Panc1 (cell line): ENCODE data around the gene USH2A.

Source experiments
- CTCF ChIP-seq: fragments of 450-650 bp; IDR thresholded peaks from 2 replicates; pipeline ENCODE4 v1.5.1; 2017; ENCODE audit warnings: mild to moderate bottlenecking
- POLR2AphosphoS5 ChIP-seq: IDR thresholded peaks from 2 replicates; pipeline ENCODE4 v1.6.1; 2012; ENCODE audit warnings: mild to moderate bottlenecking, low read depth, low read length, moderate library complexity
- TCF7L2 ChIP-seq: IDR thresholded peaks from 2 replicates; pipeline ENCODE4 v1.6.1; 2011; ENCODE audit warnings: mild to moderate bottlenecking, low read depth, low read length, inconsistent platforms

- TF ChIP-seq CTCF (no peak), TCF7L2 (no peak), POLR2AphosphoS5 (no peak)
These were observed 550.6 kb downstream of the USH2A start for GRCh38 chr1:215872658-215873057.
